ENCODE measurements around the gene ZBTB20.

The ZBTB20 gene

DNA sequence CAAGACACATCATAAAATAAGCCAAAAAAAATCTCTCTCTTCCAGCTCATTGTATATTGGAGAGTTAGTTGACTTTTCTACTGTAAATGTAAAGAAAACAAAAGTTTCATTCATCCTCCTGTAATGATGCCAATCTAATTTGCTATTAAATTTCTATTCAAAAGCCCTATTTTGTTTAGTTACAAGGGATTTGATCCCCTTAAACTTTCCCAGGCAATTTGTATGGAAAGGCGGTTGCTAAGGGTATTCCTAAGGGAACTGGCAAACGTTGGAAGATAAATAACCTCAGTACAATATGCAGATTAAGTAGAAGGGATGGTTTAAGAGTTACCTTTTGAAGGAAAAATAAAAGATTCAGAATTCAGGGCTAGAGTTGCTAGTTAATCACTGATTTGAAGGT is 500.6 kb downstream of the ZBTB20 start:
- TF ChIP-seq, protein P1, sequence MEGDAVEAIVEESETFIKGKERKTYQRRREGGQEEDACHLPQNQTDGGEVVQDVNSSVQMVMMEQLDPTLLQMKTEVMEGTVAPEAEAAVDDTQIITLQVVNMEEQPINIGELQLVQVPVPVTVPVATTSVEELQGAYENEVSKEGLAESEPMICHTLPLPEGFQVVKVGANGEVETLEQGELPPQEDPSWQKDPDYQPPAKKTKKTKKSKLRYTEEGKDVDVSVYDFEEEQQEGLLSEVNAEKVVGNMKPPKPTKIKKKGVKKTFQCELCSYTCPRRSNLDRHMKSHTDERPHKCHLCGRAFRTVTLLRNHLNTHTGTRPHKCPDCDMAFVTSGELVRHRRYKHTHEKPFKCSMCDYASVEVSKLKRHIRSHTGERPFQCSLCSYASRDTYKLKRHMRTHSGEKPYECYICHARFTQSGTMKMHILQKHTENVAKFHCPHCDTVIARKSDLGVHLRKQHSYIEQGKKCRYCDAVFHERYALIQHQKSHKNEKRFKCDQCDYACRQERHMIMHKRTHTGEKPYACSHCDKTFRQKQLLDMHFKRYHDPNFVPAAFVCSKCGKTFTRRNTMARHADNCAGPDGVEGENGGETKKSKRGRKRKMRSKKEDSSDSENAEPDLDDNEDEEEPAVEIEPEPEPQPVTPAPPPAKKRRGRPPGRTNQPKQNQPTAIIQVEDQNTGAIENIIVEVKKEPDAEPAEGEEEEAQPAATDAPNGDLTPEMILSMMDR (IDR thresholded peaks at IDR 0.05; ENCODE audit: low read depth, low read length, missing control alignments), result no peak
- no peak for DNase-seq (ENCODE audit: extremely low read depth, low read depth)
- H3K4me3 ChIP-seq (replicated peaks; ENCODE audit: low read depth, low read length), result no peak overlapping the region

DNA sequence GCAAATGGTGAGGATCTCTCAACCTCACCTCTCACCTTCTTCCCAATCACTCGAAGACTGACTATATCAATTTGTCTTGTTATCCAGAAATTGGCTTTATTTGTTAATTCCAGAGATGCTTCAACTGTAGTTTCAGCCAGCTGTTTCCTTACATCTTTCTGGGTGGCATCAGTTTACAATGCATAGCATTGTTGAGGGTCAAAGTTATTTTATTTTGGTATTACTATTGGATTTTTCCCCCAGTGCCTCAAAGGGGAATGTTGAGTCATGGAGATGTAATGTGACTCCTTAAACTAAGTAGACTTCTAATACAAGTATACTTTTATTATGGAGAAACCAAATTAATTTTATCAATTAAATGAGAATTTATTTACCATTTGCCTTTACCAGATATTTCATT is 501.7 kb downstream of the ZBTB20 start:
- DNase-seq (ENCODE audit: extremely low read depth, low read depth), result no peak
- no peak overlapping the region for H3K4me3 ChIP-seq (replicated peaks; ENCODE audit: low read depth, low read length)
- TF ChIP-seq, protein P1 (IDR thresholded peaks at IDR 0.05; ENCODE audit: low read depth, low read length, missing control alignments), result no peak

DNA sequence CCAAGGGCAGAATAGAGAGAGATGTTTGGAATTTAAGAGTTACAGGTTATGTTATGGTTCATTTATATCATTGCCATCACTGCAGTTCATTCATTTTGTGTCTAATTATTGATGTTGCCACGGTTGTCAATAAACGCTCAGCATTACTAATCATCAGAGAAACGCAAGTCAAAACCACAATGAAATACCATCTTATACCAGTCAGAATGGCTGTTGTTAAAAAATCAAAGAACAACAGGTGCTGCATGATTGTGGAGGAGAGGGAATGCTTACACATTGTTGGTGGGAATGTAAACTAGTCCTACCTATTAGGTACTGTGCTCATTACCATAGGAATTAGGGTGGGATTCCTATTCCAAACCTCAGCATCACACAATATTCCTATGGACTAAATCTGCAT is 502.7 kb downstream of the ZBTB20 start:
- DNase-seq (ENCODE audit: extremely low read depth, low read depth), result no peak
- TF ChIP-seq, protein P1 (IDR thresholded peaks at IDR 0.05; ENCODE audit: low read depth, low read length, missing control alignments), result no peak
- no peak overlapping the region for H3K4me3 ChIP-seq (replicated peaks; ENCODE audit: low read depth, low read length)

DNA sequence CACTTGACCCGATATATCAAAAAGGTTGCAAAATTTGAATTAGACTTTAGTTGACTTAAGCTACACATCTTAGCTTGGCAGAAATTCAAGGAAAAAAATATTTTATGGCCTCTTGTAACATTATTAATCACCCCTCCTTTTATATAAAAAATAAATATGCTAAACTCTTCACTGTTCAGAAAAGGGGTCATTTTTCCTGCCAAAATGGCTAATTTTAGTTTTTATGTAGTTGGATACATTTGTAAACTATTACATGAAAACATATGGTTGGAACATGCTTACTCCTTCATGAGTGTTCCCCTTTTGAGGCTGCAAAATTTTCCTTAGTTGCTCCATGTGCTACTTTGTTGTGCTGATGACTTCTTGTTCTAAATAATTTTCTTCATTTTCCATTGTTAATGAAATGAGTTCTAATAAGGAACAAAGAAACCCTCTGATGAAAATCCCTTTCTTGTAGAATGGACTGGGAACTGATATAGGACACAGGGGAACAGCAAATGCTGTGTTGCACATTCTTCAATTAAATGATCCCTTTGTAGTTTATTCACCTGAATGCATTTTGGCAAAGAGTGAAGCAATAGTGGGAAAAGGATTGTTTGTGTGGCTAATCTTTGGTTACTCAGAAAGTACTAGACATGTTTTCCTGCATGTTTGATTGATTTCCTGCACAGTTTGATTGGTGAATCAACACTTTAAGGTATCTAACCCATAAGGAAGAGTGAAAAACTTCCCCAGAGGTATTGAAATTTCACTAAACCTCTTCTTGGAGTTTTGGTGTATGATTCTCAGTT is 503.9 kb downstream of the ZBTB20 start:
- H3K4me3 ChIP-seq (replicated peaks; ENCODE audit: low read depth, low read length), result no peak overlapping the region

DNA sequence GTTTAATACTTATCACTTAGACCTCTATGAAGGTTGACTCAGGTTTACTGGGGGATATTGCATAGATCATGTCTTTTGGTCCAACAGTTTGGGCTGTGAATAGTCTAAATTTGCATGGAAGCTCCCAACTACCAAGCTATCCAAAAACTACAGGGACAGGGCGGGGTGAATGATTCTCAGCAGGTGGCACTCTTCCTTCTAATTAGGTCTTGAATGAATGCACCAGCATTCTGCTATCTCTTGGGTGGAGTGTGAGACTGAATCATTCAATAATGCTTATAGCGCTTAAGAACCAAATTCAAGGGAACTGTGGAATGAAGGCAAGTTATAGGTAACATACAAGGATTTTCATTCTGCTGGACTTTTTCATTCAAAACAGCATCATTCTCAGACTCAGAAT is 507.0 kb downstream of the ZBTB20 start:
- TF ChIP-seq, protein P1 (IDR thresholded peaks at IDR 0.05; ENCODE audit: low read depth, low read length, missing control alignments), result no peak
- DNase-seq (ENCODE audit: extremely low read depth, low read depth), result no peak
- no peak overlapping the region for H3K4me3 ChIP-seq (replicated peaks; ENCODE audit: low read depth, low read length)

More for the DNA sequence above, 503.9 kb downstream of the ZBTB20 start:
- TF ChIP-seq, protein P1 (IDR thresholded peaks at IDR 0.05; ENCODE audit: low read depth, low read length, missing control alignments), result no peak
- no peak for DNase-seq (ENCODE audit: extremely low read depth, low read depth)

DNA sequence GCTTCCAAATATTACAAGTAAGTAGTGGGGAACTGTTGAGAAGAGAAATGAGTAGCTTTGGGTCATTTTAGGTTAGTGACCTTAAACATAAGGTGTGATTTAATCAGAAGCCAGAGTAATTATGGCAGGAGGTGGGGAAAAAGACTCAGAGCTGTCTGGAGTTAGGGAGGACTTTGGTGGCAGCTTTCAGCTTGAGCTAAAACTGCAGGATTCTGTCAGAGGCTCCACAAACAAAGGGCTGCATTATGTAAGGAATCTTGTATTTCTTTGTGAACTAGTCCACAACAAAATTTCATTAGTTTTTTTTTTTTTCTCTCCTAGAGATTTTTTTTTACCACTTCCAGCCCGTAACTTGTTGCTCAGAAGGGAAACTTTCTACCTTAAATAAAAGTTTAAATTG is 507.9 kb downstream of the ZBTB20 start:
- TF ChIP-seq, protein P1 (IDR thresholded peaks at IDR 0.05; ENCODE audit: low read depth, low read length, missing control alignments), result no peak
- no peak overlapping the region for H3K4me3 ChIP-seq (replicated peaks; ENCODE audit: low read depth, low read length)
- DNase-seq (ENCODE audit: extremely low read depth, low read depth), result no peak

DNA sequence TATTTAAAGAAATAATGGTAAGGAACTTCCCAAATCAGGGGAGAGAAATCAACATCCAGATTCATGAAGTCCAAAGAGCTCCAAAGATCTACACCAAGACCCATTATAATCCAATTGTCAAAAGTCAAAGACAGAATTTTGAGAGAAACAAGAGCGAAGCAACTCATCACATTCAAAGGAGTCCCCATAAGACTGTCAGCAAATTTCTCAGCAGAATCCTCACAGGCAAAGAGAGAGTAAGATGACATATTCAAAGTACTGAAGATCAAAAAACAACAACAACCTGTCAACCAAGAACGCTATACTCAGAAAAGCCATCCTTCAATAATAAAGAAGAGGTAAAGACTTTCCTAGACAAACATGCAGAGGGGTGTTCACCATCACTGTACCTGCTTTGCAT is 511.2 kb downstream of the ZBTB20 start:
- H3K4me3 ChIP-seq (replicated peaks; ENCODE audit: low read depth, low read length), result no peak overlapping the region
- no peak for DNase-seq (ENCODE audit: extremely low read depth, low read depth)
- TF ChIP-seq, protein P1 (IDR thresholded peaks at IDR 0.05; ENCODE audit: low read depth, low read length, missing control alignments), result no peak

Measured in HFF-Myc (cell line).